B cell (primary cell): ENCODE data around the gene ZBTB16.

Experiments
- CTCF ChIP-seq: fragments of 200-600 bp; IDR thresholded peaks from one replicate; pipeline ENCODE4 v1.8.0; 2022; ENCODE audit warnings: antibody characterized with exemption, mild to moderate bottlenecking
- EZH2 ChIP-seq: IDR thresholded peaks from 2 replicates; pipeline ENCODE4 v1.6.1; 2012; ENCODE audit warnings: borderline replicate concordance, low read depth, mild to moderate bottlenecking, moderate library complexity, low read length; ENCODE audit not compliant: insufficient read depth, poor library complexity, severe bottlenecking

GRCh38 chr11:114077482-114078305 lies 18.2 kb downstream of the ZBTB16 start:
- TF ChIP-seq CTCF (no peak), EZH2 (no peak)
